MG63 (cell line): Measurements from ENCODE around the gene IFNK. TPM values are rescaled to one million over a fixed set of nuclear protein-coding genes. Genes with fewer than 3 reads are reported as not detected.
A peak's percentile ranks its signal among the peaks of the same experiment; 100 is the strongest.
"Not testable (repeated sequence)": the region's sequence is repeated elsewhere in the genome, so short reads cannot be mapped to it uniquely, and the experiment has no call there.

Experiments used
- DNase-seq: peaks from one replicate; pipeline ENCODE4 v3.0.0-alpha.2; 2020
- H3K27me3 ChIP-seq: fragments of 250-450 bp; sonication (Bioruptor Pico); 2 replicates; pipeline ENCODE4 v1.5.1; 2020; ENCODE audit warnings: mild to moderate bottlenecking, moderate library complexity
- H3K36me3 ChIP-seq: fragments of 250-450 bp; sonication (Bioruptor Pico); 2 replicates; pipeline ENCODE4 v1.5.1; 2020; ENCODE audit warnings: mild to moderate bottlenecking, moderate library complexity
- H3K4me3 ChIP-seq: fragments of 250-450 bp; sonication (Bioruptor Pico); 2 replicates; pipeline ENCODE4 v1.5.1; 2020; ENCODE audit warnings: mild to moderate bottlenecking, moderate library complexity
- H3K9me3 ChIP-seq: fragments of 250-450 bp; sonication (Bioruptor Pico); 2 replicates; pipeline ENCODE4 v1.5.1; 2020; ENCODE audit warnings: mild to moderate bottlenecking, moderate library complexity
- total RNA-seq: library from RNA; depleted of rRNA; stranded (reverse); fragments of >200 nt; shearing (Covaris generic); gene quantifications from 2 replicates; pipeline ENCODE4 v1.2.3, GENCODE V29; 2014; ENCODE audit warnings: low replicate concordance

Gene IFNK
- total RNA-seq, 1 experiment from 2014 or later: not detected

DNA sequence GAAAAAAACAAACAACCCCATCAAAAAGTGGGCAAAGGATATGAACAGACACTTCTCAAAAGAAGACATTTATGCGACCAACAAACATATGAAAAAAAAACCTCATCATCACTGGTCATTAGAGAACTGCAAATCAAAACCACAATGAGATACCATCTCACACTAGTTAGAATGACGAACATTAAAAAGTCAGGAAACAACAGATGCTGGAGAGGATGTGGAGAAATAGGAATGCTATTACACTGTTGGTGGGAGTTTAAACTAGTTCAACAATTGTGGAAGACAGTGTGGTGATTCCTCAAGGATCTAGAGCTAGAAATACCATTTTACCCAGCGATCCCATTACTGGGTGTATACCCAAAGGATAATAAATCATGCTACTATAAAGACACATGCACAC is 23.2 kb upstream of the IFNK start:
- H3K36me3 ChIP-seq, DNase-seq, H3K9me3 ChIP-seq, H3K4me3 ChIP-seq, H3K27me3 ChIP-seq: not testable (repeated sequence)

DNA sequence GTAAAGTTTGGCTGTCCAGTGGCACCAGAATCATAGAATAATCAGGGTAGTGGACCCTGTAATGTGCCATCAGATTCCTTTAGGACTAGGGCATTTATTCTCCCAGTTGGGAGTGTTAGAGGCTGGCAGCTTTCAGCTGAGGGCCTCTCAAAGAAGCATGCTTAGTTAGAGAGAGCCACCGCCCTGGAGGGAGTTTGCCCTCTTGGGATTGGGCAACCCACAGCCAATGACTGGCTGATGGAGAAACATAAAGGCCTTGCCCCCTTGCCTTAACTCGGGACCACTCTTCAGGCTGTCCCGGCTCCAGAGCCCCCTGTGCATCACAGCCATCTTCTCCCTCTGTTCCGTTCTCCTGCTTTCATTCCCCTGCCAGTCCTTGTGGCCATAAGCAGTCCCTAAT is 20.5 kb upstream of the IFNK start:
- DNase-seq: no peak
- Histone ChIP-seq H3K4me3 (no peak overlapping the region), H3K36me3 (no peaks in the 10 kb centered on the region), H3K9me3 (no peaks in the 10 kb centered on the region), H3K27me3 (no peaks in the 10 kb centered on the region)

DNA sequence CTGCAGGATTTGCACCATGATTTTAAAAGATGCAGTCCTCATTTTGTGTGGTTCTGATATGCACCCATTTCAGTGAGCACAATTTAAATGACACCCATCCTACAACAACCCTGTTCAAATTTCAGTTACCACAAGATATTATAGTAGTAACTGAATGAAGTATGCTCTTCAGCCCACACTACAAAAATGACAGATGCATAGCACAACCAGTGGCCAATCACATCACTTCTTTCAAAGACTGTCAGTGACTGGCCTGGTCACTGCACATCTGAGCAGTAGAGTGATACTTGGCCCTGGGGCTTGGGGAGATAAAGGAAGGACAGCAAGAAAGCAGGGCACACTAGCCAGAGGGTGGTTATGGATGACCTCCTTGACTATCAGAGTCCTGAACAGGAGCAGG is 19.8 kb upstream of the IFNK start:
- DNase-seq: no peak

DNA sequence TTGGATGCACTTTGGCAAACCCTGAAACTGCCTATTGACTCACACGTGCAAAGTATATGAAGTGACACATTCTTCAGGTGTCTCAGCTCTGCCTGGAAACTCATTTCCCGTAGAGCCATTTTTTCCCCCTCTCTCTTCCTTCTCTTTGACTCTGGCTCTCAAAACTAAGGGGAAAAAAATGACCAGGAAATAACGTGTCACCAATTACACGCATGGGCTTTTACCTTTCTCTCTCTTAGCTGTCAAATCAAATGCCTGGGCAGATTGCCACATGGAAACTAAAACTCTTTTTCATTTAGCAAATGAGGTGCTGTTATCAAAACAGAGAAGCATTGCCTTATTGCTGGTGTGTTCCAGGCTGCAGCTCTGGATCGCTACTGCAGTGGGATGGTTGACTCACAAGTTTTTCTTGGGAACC is 18.3 kb upstream of the IFNK start:
- DNase-seq: no peak
- Histone ChIP-seq H3K4me3 (no peak overlapping the region), H3K9me3 (no peaks in the 10 kb centered on the region), H3K36me3 (no peaks in the 10 kb centered on the region), H3K27me3 (no peaks in the 10 kb centered on the region)

More for the DNA sequence above, 19.8 kb upstream of the IFNK start:
- no peaks in the 10 kb centered on the region for H3K9me3 ChIP-seq
- H3K4me3 ChIP-seq: no peak overlapping the region
- no peaks in the 10 kb centered on the region for H3K27me3 ChIP-seq
- no peaks in the 10 kb centered on the region for H3K36me3 ChIP-seq

DNA sequence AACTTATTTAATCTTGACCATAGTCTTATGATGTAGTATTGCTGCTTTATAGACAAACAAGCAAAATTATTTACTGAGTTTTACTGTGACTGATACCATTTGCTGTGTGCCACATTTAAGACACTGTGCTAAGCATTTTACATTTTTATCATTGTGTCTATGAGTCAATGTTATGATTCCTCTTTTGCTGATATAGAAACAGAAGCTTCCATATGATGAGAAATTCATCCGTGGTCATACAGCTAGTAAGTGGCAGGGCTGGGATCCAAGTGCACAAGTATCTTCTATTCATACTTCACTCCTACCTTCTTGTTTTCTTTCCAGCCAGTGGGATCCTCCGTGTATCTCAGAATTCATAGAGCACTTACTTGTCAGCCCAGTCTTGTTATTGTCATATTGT is 17.1 kb upstream of the IFNK start:
- Histone ChIP-seq H3K36me3 (no peaks in the 10 kb centered on the region), H3K9me3 (no peaks in the 10 kb centered on the region), H3K4me3 (no peak overlapping the region), H3K27me3 (no peaks in the 10 kb centered on the region)
- no peak for DNase-seq

DNA sequence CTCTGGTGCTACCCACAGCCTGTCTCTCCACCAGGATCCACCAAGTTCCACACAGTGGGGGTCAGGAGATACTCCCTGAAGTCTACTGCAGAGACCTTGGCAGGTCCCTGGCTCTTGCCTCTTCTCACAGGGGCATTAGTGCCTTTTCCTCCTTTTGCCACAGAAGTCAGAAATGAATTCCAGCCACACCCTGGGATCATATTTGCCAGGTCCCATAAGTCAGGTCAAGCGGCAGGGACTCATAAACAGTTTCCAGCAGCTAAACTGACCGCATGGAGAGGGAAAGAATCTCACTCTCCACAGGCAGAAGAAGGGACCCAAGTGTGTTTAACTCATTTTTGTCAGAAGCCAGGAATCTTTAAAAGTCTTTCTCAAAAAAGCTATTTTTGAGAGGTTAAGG is 13.3 kb upstream of the IFNK start:
- no peak for DNase-seq
- H3K27me3 ChIP-seq: no peaks in the 10 kb centered on the region
- no peak overlapping the region for H3K4me3 ChIP-seq
- H3K36me3 ChIP-seq: no peaks in the 10 kb centered on the region
- no peaks in the 10 kb centered on the region for H3K9me3 ChIP-seq

DNA sequence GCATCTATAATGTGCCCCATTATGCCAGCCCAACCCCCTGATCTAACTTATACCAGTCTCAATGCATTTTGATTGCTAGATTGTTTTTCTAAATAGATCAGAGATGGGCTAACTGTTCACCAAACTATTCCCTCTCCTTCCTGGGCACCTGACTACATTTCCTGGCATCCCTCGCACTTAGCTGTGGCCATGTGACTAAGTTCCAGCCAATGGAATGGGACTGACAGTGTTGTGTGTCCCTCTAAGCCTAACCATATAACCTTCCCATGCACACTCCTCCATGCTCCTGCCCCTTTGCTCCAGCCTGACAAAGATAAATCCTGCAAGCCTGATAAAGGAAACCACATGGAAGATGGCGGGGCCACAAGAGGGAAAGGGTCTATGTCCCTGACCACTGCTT is 12.3 kb upstream of the IFNK start:
- no peaks in the 10 kb centered on the region for H3K9me3 ChIP-seq
- no peak overlapping the region for H3K4me3 ChIP-seq
- no peaks in the 10 kb centered on the region for H3K27me3 ChIP-seq
- H3K36me3 ChIP-seq: no peaks in the 10 kb centered on the region
- no peak for DNase-seq

DNA sequence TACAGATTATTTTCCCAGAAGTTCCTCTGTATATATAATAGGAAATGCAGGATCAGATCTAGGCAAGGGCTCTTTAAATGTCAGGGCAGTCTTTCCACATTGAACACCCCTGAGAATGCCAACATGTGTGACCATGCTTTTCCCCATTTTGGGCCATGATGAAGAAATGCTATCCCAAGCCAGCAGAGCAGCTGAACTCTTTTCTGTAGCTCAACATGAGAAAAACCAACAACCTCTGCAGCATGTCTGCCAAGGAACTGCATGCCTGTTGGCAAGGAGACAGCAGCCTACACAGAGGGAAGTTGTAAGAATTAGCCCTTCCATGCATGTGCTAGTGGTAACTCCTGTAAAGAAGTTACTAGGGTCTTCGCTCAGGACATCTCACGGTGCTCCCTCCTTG is 9.5 kb upstream of the IFNK start:
- no peak overlapping the region for H3K4me3 ChIP-seq
- no peaks in the 10 kb centered on the region for H3K27me3 ChIP-seq

DNA sequence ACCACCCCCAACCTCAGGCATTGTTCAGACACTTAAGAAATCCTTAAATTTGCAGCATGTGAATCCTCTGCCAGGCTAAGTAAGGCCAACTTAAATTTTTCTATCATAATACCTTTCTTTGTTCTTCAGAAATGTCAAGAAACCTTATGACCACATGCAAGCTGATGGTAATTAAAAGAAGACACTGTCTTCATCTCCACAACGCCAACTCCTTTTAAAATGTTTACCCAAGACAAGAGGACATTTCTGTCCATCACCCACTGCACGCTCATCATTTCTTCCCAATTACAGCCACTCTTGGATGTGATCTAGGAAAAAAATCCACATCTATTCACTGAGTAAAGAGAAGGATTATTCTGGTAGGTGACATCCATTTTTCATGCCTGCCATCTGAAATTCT is 6.1 kb upstream of the IFNK start:
- no peaks in the 10 kb centered on the region for H3K27me3 ChIP-seq
- no peaks in the 10 kb centered on the region for H3K36me3 ChIP-seq
- DNase-seq: no peak
- no peak overlapping the region for H3K4me3 ChIP-seq
- H3K9me3 ChIP-seq: no peaks in the 10 kb centered on the region

More for the DNA sequence above, 9.5 kb upstream of the IFNK start:
- no peaks in the 10 kb centered on the region for H3K9me3 ChIP-seq
- H3K36me3 ChIP-seq: no peaks in the 10 kb centered on the region
- no peak for DNase-seq

DNA sequence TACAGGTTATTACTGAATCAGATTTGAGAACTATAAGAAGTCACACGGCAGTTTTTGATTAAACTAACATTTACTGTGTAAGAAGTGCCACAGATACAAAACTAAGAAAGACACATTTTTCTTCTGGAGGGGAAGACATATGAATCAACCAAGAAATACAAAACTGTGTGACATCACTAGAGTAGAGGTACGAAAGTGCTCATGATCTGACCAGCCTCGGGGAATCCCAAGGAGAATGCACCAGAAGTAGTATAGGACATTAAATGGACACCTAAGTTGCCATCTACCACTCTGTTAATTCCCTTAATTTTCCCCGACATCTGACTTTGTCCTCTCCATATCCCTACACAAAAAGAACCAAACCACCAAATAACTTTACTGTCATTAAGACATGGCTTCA is 5.3 kb upstream of the IFNK start:
- Histone ChIP-seq H3K9me3 (no peaks in the 10 kb centered on the region), H3K4me3 (no peak overlapping the region), H3K36me3 (no peaks in the 10 kb centered on the region), H3K27me3 (no peaks in the 10 kb centered on the region)
- no peak for DNase-seq

DNA sequence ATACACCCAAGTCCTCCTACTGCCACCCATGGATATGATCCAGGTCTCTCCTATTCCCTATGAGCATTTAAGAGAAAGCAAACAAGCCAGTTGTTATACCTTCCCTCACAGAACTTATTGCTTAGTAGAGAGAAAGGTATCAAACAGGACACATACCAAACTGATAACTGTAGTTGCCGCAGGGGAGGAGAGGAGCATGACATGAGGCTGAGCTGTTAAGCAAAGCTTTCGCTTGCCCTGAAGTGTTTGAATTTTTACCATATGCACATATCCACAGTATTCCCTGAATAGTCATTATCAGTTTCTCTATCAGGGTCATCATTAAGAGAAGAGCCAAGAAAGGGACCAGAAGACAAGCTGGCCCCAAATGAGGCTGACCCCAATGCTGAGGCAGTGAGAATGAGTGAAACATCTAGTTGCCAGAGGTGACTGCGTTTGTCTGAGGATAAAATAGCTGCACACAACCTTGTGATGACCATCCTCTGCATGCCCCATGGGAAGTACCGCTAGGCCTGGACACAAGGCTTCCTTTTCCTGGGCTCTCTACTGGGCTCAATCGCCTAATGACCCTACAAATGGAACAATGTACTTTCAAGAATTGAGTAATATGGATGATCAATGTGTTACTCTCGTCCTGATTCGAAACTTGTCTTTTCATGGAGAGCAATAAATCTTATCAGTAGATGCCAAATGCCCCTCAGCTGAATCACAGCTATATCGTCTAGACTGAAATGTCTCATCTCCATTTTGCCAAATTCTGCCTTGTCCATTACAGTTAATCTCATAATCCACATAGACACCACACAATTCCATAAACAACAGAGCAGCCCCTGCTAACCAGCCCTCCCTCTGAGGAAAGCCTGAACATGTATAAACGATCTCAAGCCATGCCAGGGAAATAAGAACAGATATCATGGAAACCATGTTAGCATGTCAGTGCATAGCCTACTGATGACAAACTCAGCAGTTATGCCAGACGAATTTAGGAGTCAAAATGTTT is 4.3 kb upstream of the IFNK start:
- Histone ChIP-seq H3K4me3 (no peak overlapping the region), H3K36me3 (no peaks in the 10 kb centered on the region), H3K9me3 (no peaks in the 10 kb centered on the region), H3K27me3 (no peaks in the 10 kb centered on the region)
- DNase-seq: no peak

DNA sequence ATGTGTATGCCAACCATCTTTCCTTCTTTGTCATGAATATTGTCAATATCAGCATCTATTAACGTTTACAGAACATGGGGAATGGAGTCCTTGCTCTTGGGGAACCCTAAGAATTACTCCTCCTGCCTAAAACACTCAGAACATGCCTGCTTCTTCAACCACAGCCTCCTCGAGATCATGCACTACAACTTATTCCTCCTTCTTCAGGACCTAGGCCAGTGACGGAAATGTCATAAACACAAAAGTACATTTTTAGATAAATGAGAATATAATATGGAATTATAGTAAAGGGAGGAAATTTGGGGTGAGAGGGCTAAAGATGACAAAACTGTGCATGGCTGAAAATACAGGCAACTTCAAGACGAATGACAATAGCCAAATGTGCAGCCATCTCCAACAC is 3.1 kb upstream of the IFNK start:
- no peaks in the 10 kb centered on the region for H3K9me3 ChIP-seq
- no peak overlapping the region for H3K4me3 ChIP-seq
- no peak for DNase-seq
- H3K36me3 ChIP-seq: no peaks in the 10 kb centered on the region
- no peaks in the 10 kb centered on the region for H3K27me3 ChIP-seq

DNA sequence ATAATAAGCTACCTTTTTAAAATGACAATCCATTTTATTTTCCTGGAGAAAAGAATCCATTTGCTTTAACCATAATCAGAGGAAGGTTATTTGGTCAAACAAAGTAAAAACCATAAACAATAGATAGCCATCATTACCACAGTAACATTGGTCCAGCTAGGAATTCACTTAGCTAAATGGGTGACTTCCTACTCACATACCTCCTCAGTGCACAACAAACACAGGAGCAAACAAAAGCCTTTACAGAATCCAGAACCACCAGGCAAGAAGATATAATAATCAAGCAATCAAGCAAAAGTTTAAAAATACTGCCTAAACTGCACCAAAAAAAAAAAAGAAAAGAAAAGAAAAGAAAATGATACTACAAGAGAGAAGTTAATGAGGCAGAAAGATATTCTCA is 949 bp upstream of the IFNK start:
- DNase-seq: no peak

DNA sequence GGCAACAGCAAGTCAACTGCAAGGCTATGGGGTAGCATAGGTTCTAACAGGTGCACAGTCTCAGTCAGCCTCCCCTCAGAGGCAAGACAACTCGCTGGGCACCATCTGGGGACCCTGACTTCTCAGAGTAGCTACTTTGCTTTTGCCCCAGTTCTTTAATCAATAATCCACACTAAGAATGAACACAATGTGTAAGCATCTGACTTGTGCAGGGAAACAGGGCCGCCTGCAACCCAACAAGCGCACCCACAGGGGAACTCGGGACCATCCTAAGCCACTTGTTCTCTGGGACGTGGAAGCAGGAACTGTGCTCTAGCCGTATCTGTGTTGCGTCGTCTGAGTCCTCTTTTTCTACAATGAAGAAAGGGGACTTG is 3.6 kb downstream of the IFNK start:
- Histone ChIP-seq H3K36me3 (no peaks in the 10 kb centered on the region), H3K27me3 (no peaks in the 10 kb centered on the region; the same call in 1 of the 2 replicates), H3K9me3 (no peaks in the 10 kb centered on the region), H3K4me3 (no peak overlapping the region)
- no peak for DNase-seq

More for the DNA sequence above, 949 bp upstream of the IFNK start:
- no peaks in the 10 kb centered on the region for H3K27me3 ChIP-seq
- H3K9me3 ChIP-seq: no peaks in the 10 kb centered on the region
- H3K36me3 ChIP-seq: no peaks in the 10 kb centered on the region
- H3K4me3 ChIP-seq: no peak overlapping the region

DNA sequence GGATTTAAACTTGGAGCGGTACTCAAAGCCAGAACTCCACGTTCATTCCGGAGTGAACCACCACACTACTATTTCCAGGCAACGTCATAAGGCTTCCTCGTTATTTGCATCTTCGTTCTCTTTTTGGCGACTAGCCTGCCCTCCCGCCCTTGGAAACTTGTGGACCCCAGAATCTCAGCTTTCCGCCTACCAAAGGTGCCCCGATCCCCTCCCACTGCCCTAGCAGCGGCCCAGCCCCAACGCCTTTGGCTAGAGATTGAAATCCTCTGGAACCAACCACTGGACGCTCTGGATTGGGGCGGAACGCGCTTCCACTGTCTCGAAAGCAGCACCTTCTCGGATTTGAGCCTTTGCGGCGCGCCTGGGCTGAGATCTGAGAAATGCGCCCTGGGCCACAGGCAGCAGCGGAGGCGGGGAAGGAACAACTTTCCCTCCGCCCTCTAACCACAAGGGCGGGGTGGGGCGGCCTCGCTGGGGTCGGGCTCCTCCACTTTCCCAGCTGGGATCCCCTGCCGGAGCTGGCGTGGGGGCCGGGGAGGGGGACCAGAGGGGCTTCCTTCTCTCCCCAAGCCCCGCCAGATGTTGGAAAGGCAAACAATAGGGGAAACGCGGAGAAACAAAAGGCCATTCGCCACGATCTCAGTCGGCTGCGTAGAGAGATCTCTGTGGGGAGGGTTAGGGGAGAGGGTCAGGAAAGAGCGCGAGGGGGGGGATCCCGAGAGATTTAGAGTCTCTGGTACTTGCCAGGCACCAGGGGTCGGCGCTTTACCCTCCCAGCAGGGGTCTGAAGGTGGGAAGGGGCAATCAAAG is 4.2 kb downstream of the IFNK start:
- H3K27me3 ChIP-seq: no peaks in the 10 kb centered on the region; the same call in 1 of the 2 replicates
- peak overlapping the region; percentile 34 for H3K4me3 ChIP-seq
- no peak for DNase-seq
- H3K9me3 ChIP-seq: no peaks in the 10 kb centered on the region
- H3K36me3 ChIP-seq: no peaks in the 10 kb centered on the region

DNA sequence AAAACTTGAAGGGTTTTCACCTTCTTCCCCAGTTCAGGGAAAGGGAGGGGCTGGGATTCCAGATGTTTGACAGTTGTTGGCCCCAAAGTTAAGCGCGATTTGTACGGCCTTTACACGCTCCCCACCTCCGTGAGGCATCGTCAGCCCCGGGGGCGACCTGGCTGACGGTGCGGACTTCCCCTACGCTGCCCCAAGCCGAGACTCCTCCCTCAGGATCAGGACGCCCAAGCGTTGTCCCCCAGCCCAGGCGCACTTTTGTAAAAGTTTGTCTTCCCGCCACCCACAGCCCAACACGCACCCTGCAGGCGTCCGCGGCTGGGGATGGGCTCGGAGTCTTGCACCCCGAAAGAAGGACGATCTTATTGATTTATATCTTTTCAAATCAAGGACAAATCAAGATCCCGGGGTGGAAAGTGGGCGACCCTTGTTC is 4.8 kb downstream of the IFNK start:
- H3K36me3 ChIP-seq: no peaks in the 10 kb centered on the region

More for the DNA sequence above, 4.8 kb downstream of the IFNK start:
- no peak for DNase-seq
- Histone ChIP-seq H3K4me3 (peak overlapping the region; percentile 34), H3K27me3 (no peaks in the 10 kb centered on the region; the same call in 1 of the 2 replicates), H3K9me3 (no peaks in the 10 kb centered on the region)
